ENCODE results near the gene RTP3.

- TF ChIP-seq CTCF (IDR thresholded peaks at IDR 0.05; ENCODE audit: borderline replicate concordance, extremely low read depth, low read length, poor library complexity, severe bottlenecking): no peak
- no peak for TF ChIP-seq EZH2 (IDR thresholded peaks at IDR 0.05; ENCODE audit: borderline replicate concordance, low read depth, low read length, severe bottlenecking)
Observed at GRCh38 chr3:46489875-46490274, 7.9 kb upstream of the RTP3 start.

Measured in DND-41 (cell line).